ENCODE measurements around the gene ITPRIPL2.

DNA sequence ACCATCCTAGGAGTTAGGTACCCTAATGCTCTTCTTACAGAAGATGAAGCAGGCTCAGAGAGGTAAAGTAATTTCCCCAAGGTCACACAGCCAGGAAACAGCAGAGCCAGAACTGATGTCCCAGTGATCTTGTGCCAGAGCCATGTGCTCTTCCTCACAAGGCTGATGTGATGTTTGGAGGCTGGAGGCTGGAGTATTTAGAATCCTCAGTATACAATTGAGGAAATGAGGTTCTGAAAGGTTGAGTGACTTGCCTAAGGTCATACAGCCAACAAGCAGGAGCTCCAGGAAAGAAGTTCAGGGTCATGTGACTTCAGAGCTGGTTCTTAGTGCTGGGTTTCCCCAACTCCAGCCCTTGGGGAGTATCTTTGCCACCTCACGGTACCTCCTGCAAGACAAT, 18.5 kb downstream of the ITPRIPL2 start:
- no peak for TF ChIP-seq EZH2phosphoT487 (IDR thresholded peaks at IDR 0.05; ENCODE audit: borderline replicate concordance, low read depth, low read length)
- TF ChIP-seq, protein P1, sequence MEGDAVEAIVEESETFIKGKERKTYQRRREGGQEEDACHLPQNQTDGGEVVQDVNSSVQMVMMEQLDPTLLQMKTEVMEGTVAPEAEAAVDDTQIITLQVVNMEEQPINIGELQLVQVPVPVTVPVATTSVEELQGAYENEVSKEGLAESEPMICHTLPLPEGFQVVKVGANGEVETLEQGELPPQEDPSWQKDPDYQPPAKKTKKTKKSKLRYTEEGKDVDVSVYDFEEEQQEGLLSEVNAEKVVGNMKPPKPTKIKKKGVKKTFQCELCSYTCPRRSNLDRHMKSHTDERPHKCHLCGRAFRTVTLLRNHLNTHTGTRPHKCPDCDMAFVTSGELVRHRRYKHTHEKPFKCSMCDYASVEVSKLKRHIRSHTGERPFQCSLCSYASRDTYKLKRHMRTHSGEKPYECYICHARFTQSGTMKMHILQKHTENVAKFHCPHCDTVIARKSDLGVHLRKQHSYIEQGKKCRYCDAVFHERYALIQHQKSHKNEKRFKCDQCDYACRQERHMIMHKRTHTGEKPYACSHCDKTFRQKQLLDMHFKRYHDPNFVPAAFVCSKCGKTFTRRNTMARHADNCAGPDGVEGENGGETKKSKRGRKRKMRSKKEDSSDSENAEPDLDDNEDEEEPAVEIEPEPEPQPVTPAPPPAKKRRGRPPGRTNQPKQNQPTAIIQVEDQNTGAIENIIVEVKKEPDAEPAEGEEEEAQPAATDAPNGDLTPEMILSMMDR (conservative IDR thresholded peaks at IDR 0.05; ENCODE audit: low read length), result no peak

Measured in OCI-LY7 (cell line).